ENCODE data around the gene NOS1AP.

The NOS1AP gene

DNA sequence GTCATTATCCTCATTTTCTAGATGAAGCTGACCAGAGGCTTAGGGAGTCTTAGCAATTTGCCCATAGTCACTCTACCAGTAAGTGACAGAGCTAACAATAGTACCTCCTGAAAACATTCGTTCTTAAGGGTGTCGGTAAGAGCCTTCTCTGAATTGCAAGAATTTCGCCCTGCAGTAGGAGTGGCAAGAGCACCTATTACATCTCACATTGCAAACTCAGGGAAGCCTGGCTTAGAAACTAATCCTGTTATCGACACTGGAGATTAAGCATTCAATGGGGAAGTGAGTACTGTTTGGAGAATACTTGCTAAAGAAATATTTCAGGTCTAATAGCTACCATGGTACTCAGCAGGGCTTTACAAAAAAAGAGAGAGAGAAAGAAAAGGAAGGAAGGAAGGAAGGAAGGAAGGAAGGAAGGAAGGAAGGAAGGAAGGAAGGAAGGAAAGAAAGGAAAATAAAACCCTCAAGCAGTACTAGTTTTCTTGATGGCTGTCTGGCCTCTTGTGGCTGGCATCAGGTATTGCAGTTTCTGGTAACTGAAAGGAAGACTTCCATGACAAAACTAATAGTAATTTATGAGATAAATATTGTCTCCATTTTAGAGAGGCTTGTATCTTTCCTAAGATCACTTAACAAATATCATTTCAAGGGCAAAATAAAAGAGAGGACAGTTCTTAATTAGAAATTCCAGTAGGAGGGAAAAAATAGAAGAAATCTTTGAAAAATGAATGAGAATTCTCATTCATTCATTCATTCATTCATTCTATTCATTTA is 322.5 kb downstream of the NOS1AP start:
- ATAC-seq = peak; percentile 87
- TF ChIP-seq PPARA (CRISPR knock-in tag; IDR thresholded peaks at IDR 0.05; ENCODE audit: borderline replicate concordance) (no peak), ZNF8 (CRISPR knock-in tag; IDR thresholded peaks at IDR 0.05) (no peak), CSDC2 (CRISPR knock-in tag; IDR thresholded peaks at IDR 0.05) (no peak), ESRRG (CRISPR knock-in tag; IDR thresholded peaks at IDR 0.05) (no peak), OSR1 (CRISPR knock-in tag; IDR thresholded peaks at IDR 0.05) (no peak), GLIS3 (CRISPR knock-in tag; IDR thresholded peaks at IDR 0.05) (no peak), TOX (CRISPR knock-in tag; IDR thresholded peaks at IDR 0.05; ENCODE audit: borderline replicate concordance) (no peak), ZNF70 (CRISPR knock-in tag; IDR thresholded peaks at IDR 0.05) (no peak), POU6F1 (CRISPR knock-in tag; IDR thresholded peaks at IDR 0.05; ENCODE audit: borderline replicate concordance, low read depth) (no peak), ZC3H10 (CRISPR knock-in tag; IDR thresholded peaks at IDR 0.05) (no peak), ZNF565 (CRISPR knock-in tag; conservative IDR thresholded peaks at IDR 0.05; ENCODE audit: low read depth) (no peak)
- TF ChIP-seq, protein P1, sequence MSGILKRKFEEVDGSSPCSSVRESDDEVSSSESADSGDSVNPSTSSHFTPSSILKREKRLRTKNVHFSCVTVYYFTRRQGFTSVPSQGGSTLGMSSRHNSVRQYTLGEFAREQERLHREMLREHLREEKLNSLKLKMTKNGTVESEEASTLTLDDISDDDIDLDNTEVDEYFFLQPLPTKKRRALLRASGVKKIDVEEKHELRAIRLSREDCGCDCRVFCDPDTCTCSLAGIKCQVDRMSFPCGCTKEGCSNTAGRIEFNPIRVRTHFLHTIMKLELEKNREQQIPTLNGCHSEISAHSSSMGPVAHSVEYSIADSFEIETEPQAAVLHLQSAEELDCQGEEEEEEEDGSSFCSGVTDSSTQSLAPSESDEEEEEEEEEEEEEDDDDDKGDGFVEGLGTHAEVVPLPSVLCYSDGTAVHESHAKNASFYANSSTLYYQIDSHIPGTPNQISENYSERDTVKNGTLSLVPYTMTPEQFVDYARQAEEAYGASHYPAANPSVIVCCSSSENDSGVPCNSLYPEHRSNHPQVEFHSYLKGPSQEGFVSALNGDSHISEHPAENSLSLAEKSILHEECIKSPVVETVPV (CRISPR knock-in tag; IDR thresholded peaks at IDR 0.05) = no peak

DNA sequence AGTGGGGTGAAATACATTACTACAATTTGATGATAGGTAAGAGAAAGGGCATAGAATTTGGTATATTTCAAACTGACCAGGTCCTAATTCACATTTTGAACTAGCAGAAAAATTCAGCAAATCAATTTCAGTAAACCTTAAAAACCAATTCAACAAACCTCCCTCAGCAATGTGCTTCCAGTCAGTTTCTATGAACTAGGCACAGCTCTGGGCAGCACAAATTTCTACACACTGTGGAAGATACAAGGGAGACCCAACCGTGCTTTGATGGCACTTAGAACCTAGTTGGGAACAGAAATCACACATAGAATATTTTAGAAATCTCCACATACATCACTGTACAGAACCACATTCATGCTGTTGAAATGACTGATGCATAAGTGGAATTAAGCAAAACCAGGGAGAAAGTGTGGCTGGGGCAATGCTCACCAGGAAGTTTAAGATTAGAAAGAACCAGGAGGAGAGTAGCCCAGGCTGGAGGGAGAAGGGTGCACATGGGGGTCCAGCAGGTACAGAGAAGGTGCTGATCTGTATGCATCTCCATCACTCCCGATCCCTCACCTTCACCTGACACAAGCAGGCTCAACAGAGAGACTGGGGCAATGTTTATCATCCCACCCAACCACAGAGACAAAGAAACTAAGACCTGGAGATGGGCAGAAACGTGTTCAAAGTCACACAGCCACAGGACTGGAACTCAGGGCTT is 326.9 kb downstream of the NOS1AP start:
- no peak for TF ChIP-seq ZNF8 (CRISPR knock-in tag; IDR thresholded peaks at IDR 0.05)
- TF ChIP-seq, protein P2, sequence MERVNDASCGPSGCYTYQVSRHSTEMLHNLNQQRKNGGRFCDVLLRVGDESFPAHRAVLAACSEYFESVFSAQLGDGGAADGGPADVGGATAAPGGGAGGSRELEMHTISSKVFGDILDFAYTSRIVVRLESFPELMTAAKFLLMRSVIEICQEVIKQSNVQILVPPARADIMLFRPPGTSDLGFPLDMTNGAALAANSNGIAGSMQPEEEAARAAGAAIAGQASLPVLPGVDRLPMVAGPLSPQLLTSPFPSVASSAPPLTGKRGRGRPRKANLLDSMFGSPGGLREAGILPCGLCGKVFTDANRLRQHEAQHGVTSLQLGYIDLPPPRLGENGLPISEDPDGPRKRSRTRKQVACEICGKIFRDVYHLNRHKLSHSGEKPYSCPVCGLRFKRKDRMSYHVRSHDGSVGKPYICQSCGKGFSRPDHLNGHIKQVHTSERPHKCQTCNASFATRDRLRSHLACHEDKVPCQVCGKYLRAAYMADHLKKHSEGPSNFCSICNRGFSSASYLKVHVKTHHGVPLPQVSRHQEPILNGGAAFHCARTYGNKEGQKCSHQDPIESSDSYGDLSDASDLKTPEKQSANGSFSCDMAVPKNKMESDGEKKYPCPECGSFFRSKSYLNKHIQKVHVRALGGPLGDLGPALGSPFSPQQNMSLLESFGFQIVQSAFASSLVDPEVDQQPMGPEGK (CRISPR knock-in tag; IDR thresholded peaks at IDR 0.05; ENCODE audit: borderline replicate concordance) = no peak
- TF ChIP-seq OSR1 (CRISPR knock-in tag; IDR thresholded peaks at IDR 0.05) = no peak
- TF ChIP-seq TCF4 (CRISPR knock-in tag; IDR thresholded peaks at IDR 0.05; ENCODE audit: borderline replicate concordance) = no peak
- TF ChIP-seq GLIS3 (CRISPR knock-in tag; IDR thresholded peaks at IDR 0.05) = no peak
- no peak for TF ChIP-seq POU6F1 (CRISPR knock-in tag; IDR thresholded peaks at IDR 0.05; ENCODE audit: borderline replicate concordance, low read depth)
- TF ChIP-seq ISL1 (CRISPR knock-in tag; IDR thresholded peaks at IDR 0.05) = no peak
- no peak for TF ChIP-seq TSHZ2 (CRISPR knock-in tag; IDR thresholded peaks at IDR 0.05)
- no peak for TF ChIP-seq RARB (CRISPR knock-in tag; IDR thresholded peaks at IDR 0.05)
- TF ChIP-seq, protein P3, sequence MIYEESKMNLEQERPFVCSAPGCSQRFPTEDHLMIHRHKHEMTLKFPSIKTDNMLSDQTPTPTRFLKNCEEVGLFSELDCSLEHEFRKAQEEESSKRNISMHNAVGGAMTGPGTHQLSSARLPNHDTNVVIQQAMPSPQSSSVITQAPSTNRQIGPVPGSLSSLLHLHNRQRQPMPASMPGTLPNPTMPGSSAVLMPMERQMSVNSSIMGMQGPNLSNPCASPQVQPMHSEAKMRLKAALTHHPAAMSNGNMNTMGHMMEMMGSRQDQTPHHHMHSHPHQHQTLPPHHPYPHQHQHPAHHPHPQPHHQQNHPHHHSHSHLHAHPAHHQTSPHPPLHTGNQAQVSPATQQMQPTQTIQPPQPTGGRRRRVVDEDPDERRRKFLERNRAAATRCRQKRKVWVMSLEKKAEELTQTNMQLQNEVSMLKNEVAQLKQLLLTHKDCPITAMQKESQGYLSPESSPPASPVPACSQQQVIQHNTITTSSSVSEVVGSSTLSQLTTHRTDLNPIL (CRISPR knock-in tag; IDR thresholded peaks at IDR 0.05; ENCODE audit: low read depth) = no peak
- ATAC-seq = no peak

Measured in SK-N-SH treated with all-trans-retinoic acid at 6 μM for 48 hours (cell line).